ENCODE measurements around the gene KLHL26. TPM values are rescaled to one million over a fixed set of nuclear protein-coding genes. Genes with fewer than 3 reads are reported as not detected.

KLHL26 gene
- total and polyA plus RNA-seq, 9 donors, result 1.6 to 24.0 (median 10.6) TPM

GRCh38 chr19:18671303-18672043 is 34.6 kb downstream of the KLHL26 start:
- Histone ChIP-seq H3K4me3 (no peak overlapping the region), H3K4me1 (ENCODE audit: insufficient read depth) (peaks cover 2% of the 10 kb centered on the region), H3K36me3 (no peaks in the 10 kb centered on the region), H3K9me3 (no peaks in the 10 kb centered on the region), H3K27ac (no peak overlapping the region), H3K27me3 (no peaks in the 10 kb centered on the region)
- no peak for DNase-seq
- no peak for TF ChIP-seq POLR2A (IDR thresholded peaks at IDR 0.05)
- no peak for TF ChIP-seq EP300 (IDR thresholded peaks at IDR 0.05)
- TF ChIP-seq CTCF (IDR thresholded peaks at IDR 0.05), result no peak
- intact Hi-C loops (cut with DNase I), result loop anchor here in 1 of 4 donors (10.0 kb wide), 1 partner anchor 77 kb away; no protein-coding TSS in a partner anchor
- 81 to 85% (median 84%) methylated on average over 35 of the region's 35 CpGs for WGBS, 3 donors

- Histone ChIP-seq H3K9me3 (no peaks in the 10 kb centered on the region), H3K4me1 (ENCODE audit: insufficient read depth) (peaks cover 2% of the 10 kb centered on the region), H3K4me3 (no peak overlapping the region), H3K27ac (no peak overlapping the region), H3K36me3 (no peaks in the 10 kb centered on the region), H3K27me3 (no peaks in the 10 kb centered on the region)
- TF ChIP-seq CTCF (IDR thresholded peaks at IDR 0.05) (no peak), POLR2A (IDR thresholded peaks at IDR 0.05) (no peak), EP300 (IDR thresholded peaks at IDR 0.05) (no peak)
- WGBS, 3 donors, result 61 to 75% (median 71%) methylated on average over 23 to 24 of the region's 24 CpGs
- intact Hi-C loops (cut with DNase I), result loop anchor here in 1 of 4 donors (10.0 kb wide), 1 partner anchor 77 kb away; no protein-coding TSS in a partner anchor
- DNase-seq, result no peak
Measured at GRCh38 chr19:18672044-18672451, 35.2 kb downstream of the KLHL26 start.

- TF ChIP-seq POLR2A (IDR thresholded peaks at IDR 0.05) (no peak), EP300 (IDR thresholded peaks at IDR 0.05) (no peak)
- WGBS, 3 donors, result 47 to 56% (median 50%) methylated on average over 13 of the region's 13 CpGs
- H3K4me3 ChIP-seq, result no peak overlapping the region
- no peak overlapping the region for H3K27ac ChIP-seq
- H3K27me3 ChIP-seq, result no peaks in the 10 kb centered on the region
- no peaks in the 10 kb centered on the region for H3K36me3 ChIP-seq
- DNase-seq, result no peak
- H3K4me1 ChIP-seq (ENCODE audit: insufficient read depth), result peaks cover 3% of the 10 kb centered on the region
- H3K9me3 ChIP-seq, result no peaks in the 10 kb centered on the region
- intact Hi-C loops (cut with DNase I), result loop anchor here in 1 of 4 donors (10.0 kb wide), 1 partner anchor 78 kb away; no protein-coding TSS in a partner anchor
Measured at GRCh38 chr19:18672606-18673337, 35.9 kb downstream of the KLHL26 start.

- Histone ChIP-seq H3K4me1 (ENCODE audit: insufficient read depth) (peaks cover 5% of the 10 kb centered on the region), H3K9me3 (no peaks in the 10 kb centered on the region), H3K4me3 (no peak overlapping the region), H3K27ac (no peak overlapping the region), H3K36me3 (no peaks in the 10 kb centered on the region), H3K27me3 (no peaks in the 10 kb centered on the region)
- no peak for TF ChIP-seq POLR2A (IDR thresholded peaks at IDR 0.05)
- TF ChIP-seq EP300 (IDR thresholded peaks at IDR 0.05), result no peak
- no peak for TF ChIP-seq CTCF (IDR thresholded peaks at IDR 0.05)
- no peak for DNase-seq
- intact Hi-C loops (cut with DNase I), result loop anchor here in 1 of 4 donors (10.0 kb wide), 1 partner anchor 80 kb away; no protein-coding TSS in a partner anchor
- WGBS, 3 donors, result 70 to 78% (median 71%) methylated on average over 11 of the region's 11 CpGs
Measured at GRCh38 chr19:18674616-18675015, 37.8 kb downstream of the KLHL26 start.
